Measurements from ENCODE around the gene INSIG1. TPM values are rescaled to one million over a fixed set of nuclear protein-coding genes. Genes with fewer than 3 reads are reported as not detected.

INSIG1 gene
- polyA plus RNA-seq, 3 donors, result 37.1 to 85.6 (median 39.6) TPM

DNA sequence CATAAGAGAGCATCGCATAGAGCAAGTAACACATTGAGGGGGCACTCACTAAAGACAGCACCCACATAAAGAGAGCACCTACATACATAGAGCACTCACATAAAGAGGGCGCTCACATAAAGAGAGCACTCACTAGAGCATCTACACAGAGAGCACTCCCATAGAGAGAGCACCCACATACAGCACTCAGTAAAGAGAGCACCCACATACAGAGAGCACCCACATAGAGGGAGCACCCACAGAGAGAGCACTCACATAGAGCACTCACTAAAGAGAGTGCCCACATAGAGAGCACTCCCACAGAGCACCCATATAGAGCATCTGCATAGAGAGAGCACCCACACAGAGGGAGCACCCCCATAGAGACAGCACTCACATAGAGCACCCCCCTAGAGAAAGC is 47.8 kb downstream of the INSIG1 start:
- no peak overlapping the region for H3K9ac ChIP-seq (ENCODE audit: insufficient read depth, low read length, poor library complexity, severe bottlenecking)
- H3K9me3 ChIP-seq (replicated peaks in 1 of 2; ENCODE audit: control insufficient read depth in 1 of 2, insufficient read depth in 1 of 2, low read length in 2 of 2), result no peaks in the 10 kb centered on the region
- no peaks in the 10 kb centered on the region for H3K36me3 ChIP-seq (replicated peaks in 1 of 2; ENCODE audit: control insufficient read depth in 1 of 2, insufficient read depth in 2 of 2, low read length in 2 of 2)
- H3K4me3 Mint-ChIP-seq, result peak overlapping the region in 1 of 2 donors; percentile 87
- TF ChIP-seq CTCF (IDR thresholded peaks at IDR 0.05), result no peak
- no peak overlapping the region for H3K27ac ChIP-seq (ENCODE audit: low read depth in 1 of 2, low read length in 2 of 2)
- peaks cover 0 to 21% of the 10 kb centered on the region in 2 donors for H3K27me3 ChIP-seq (ENCODE audit: control insufficient read depth in 2 of 2, insufficient read depth in 2 of 2, low read length in 2 of 2)
- H3K4me1 Mint-ChIP-seq, result peaks cover 4% of the 10 kb centered on the region
- H3K4me3 ChIP-seq (replicated peaks in 1 of 3; ENCODE audit: low read depth in 2 of 3, low read length in 3 of 3), result no peak overlapping the region
- H3K27ac Mint-ChIP-seq, result no peak overlapping the region
- H4K20me1 ChIP-seq (ENCODE audit: insufficient read depth, low read length), result no peaks in the 10 kb centered on the region
- no peaks in the 10 kb centered on the region for H3K79me2 ChIP-seq (ENCODE audit: insufficient read depth, low read length)
- H3K27me3 Mint-ChIP-seq (ENCODE audit: low read depth in 3 of 3), result peaks cover 3 to 19% (median 9%) of the 10 kb centered on the region in 3 donors
- intact Hi-C loops (cut with micrococcal nuclease), result loop anchor here (2.0 to 10.0 kb wide), 4 partner anchors 71 to 421 kb away; partner anchors contain the start of gene PAXIP1 (in 1 of the 2)
- H3K4me2 ChIP-seq (replicated peaks; ENCODE audit: extremely low read depth, low read length, poor library complexity, severe bottlenecking), result no peak overlapping the region
- peaks cover 0 to 1% (median 0%) of the 10 kb centered on the region in 7 donors for H3K9me3 Mint-ChIP-seq
- WGBS (ENCODE audit: insufficient coverage), result 40% methylated on average over 1 of the region's 2 CpGs
- DNase-seq, result no peak
- H3K36me3 Mint-ChIP-seq, result no peaks in the 10 kb centered on the region
- H2AFZ ChIP-seq (ENCODE audit: insufficient read depth, low read depth, low read length, poor library complexity, severe bottlenecking), result peak overlapping the region; percentile 79
- peaks cover 9 to 11% of the 10 kb centered on the region in 2 donors for H3K4me1 ChIP-seq (ENCODE audit: control insufficient read depth in 1 of 2, insufficient read depth in 2 of 2, low read length in 2 of 2)

- DNase-seq, result no peak
- Histone ChIP-seq H3K4me1 (ENCODE audit: control insufficient read depth in 1 of 2, insufficient read depth in 2 of 2, low read length in 2 of 2) (peaks cover 9 to 11% of the 10 kb centered on the region in 2 donors), H3K27ac (ENCODE audit: low read depth in 1 of 2, low read length in 2 of 2) (no peak overlapping the region), H4K20me1 (ENCODE audit: insufficient read depth, low read length) (no peaks in the 10 kb centered on the region), H3K9me3 (replicated peaks in 1 of 2; ENCODE audit: control insufficient read depth in 1 of 2, insufficient read depth in 1 of 2, low read length in 2 of 2) (no peaks in the 10 kb centered on the region), H3K79me2 (ENCODE audit: insufficient read depth, low read length) (no peaks in the 10 kb centered on the region), H3K27me3 (ENCODE audit: control insufficient read depth in 2 of 2, insufficient read depth in 2 of 2, low read length in 2 of 2) (peaks cover 0 to 21% of the 10 kb centered on the region in 2 donors), H3K9ac (ENCODE audit: insufficient read depth, low read length, poor library complexity, severe bottlenecking) (no peak overlapping the region), H3K4me2 (replicated peaks; ENCODE audit: extremely low read depth, low read length, poor library complexity, severe bottlenecking) (no peak overlapping the region), H2AFZ (ENCODE audit: insufficient read depth, low read depth, low read length, poor library complexity, severe bottlenecking) (no peak overlapping the region), H3K36me3 (replicated peaks in 1 of 2; ENCODE audit: control insufficient read depth in 1 of 2, insufficient read depth in 2 of 2, low read length in 2 of 2) (no peaks in the 10 kb centered on the region), H3K4me3 (replicated peaks in 1 of 3; ENCODE audit: low read depth in 2 of 3, low read length in 3 of 3) (no peak overlapping the region)
- Mint-ChIP-seq H3K4me1 (peaks cover 4% of the 10 kb centered on the region), H3K27me3 (ENCODE audit: low read depth in 3 of 3) (peaks cover 3 to 21% (median 9%) of the 10 kb centered on the region in 3 donors), H3K36me3 (no peaks in the 10 kb centered on the region), H3K4me3 (no peak overlapping the region), H3K27ac (no peak overlapping the region), H3K9me3 (peaks cover 0 to 1% (median 0%) of the 10 kb centered on the region in 7 donors)
- intact Hi-C loops (cut with micrococcal nuclease), result loop anchor here (10.0 kb wide), 3 partner anchors 71 to 421 kb away; partner anchors contain the start of gene PAXIP1 (in 1 of the 2)
- WGBS (ENCODE audit: insufficient coverage), result 80% methylated on average over 1 of the region's 1 CpG
- TF ChIP-seq CTCF (IDR thresholded peaks at IDR 0.05), result no peak
Observed at GRCh38 chr7:155346285-155346684, 48.6 kb downstream of the INSIG1 start.

Measured in CD14-positive monocyte (primary cell).